ENCODE results near the gene SLC26A9. TPM values are rescaled to one million over a fixed set of nuclear protein-coding genes. Genes with fewer than 3 reads are reported as not detected.

Gene SLC26A9
- not detected in 2 replicates for polyA plus RNA-seq (2012; rRNA removed)
- polyA plus RNA-seq (2012; cell fraction: cytosol; rRNA removed), result not detected in 2 replicates
- polyA plus RNA-seq (2012; cell fraction: nucleus; rRNA removed), result 0.02 TPM in 1 of 2 replicates, not detected in the other

GRCh38 chr1:205943245-205943644, at the start of gene SLC26A9:
SLC26A9 (minus strand) TSS chr1:205943456; CDS start chr1:205935820, 7,636 bp downstream.
- ChIA-PET POLR2A (no interaction called here), CTCF (interaction anchor here (1.2 to 22.3 kb wide), 4 partner anchors 24 to 151 kb away, joined by 3 to 197 read pairs (median 14); no protein-coding TSS in a partner anchor)
- H3K27ac ChIP-seq (ENCODE audit: low read depth in 2 of 2, low read length in 1 of 2), result no peak within 1 kb of the TSS
- H3K9me2 ChIP-seq, result no peaks in the 10 kb centered on the region
- no peak within 1 kb of the TSS for H3K9ac ChIP-seq
- no peak within 1 kb of the TSS for H3K4me2 ChIP-seq
- H3F3A ChIP-seq (replicated peaks; ENCODE audit: insufficient read depth), result no peaks in the 10 kb centered on the region
- no peaks in the 10 kb centered on the region; a peak in 1 of 4 replicates for H3K4me1 ChIP-seq (ENCODE audit: control insufficient read depth in 1 of 2, insufficient read depth in 2 of 2, low read depth in 1 of 2, low read length in 1 of 2)
- H3K36me3 ChIP-seq (replicated peaks in 1 of 2; ENCODE audit: control insufficient read depth in 1 of 2, insufficient read depth in 2 of 2, low read length in 1 of 2), result no peaks in the 10 kb centered on the region
- H4K20me1 ChIP-seq (ENCODE audit: insufficient read depth), result no peaks in the 10 kb centered on the region
- H3K4me3 ChIP-seq (ENCODE audit: low read depth in 2 of 2, low read length in 1 of 2), result no peak within 1 kb of the TSS
- DNase-seq, result no peak
- H3K27me3 ChIP-seq (ENCODE audit: insufficient read depth), result peaks cover 19% of the 10 kb centered on the region; the same call in 1 of the 2 replicates
- H2AFZ ChIP-seq (ENCODE audit: low read depth), result no peak within 1 kb of the TSS
- TF ChIP-seq GATA2 (CRISPR knock-in tag; IDR thresholded peaks at IDR 0.05) (no peak), EZH2phosphoT487 (IDR thresholded peaks at IDR 0.05; ENCODE audit: borderline replicate concordance, low read depth) (no peak), FOSL2 (IDR thresholded peaks at IDR 0.05; ENCODE audit: borderline replicate concordance, low read depth) (no peak), NFIC (IDR thresholded peaks at IDR 0.05; ENCODE audit: borderline replicate concordance) (no peak), SMC3 (IDR thresholded peaks at IDR 0.05; ENCODE audit: low read depth, low read length) (no peak), FOXM1 (IDR thresholded peaks at IDR 0.05; ENCODE audit: low read depth) (no peak), NRF1 (IDR thresholded peaks at IDR 0.05; ENCODE audit: low read depth, low read length) (no peak), IRF3 (IDR thresholded peaks at IDR 0.05; ENCODE audit: low read depth, low read length) (no peak), RFX5 (IDR thresholded peaks at IDR 0.05; ENCODE audit: low read length) (no peak), CTCF (IDR thresholded peaks at IDR 0.05) (no peak)
- TF ChIP-seq, protein P1, sequence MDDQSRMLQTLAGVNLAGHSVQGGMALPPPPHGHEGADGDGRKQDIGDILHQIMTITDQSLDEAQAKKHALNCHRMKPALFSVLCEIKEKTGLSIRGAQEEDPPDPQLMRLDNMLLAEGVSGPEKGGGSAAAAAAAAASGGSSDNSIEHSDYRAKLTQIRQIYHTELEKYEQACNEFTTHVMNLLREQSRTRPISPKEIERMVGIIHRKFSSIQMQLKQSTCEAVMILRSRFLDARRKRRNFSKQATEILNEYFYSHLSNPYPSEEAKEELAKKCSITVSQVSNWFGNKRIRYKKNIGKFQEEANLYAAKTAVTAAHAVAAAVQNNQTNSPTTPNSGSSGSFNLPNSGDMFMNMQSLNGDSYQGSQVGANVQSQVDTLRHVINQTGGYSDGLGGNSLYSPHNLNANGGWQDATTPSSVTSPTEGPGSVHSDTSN (IDR thresholded peaks at IDR 0.05), result no peak
- TF ChIP-seq, protein P2, sequence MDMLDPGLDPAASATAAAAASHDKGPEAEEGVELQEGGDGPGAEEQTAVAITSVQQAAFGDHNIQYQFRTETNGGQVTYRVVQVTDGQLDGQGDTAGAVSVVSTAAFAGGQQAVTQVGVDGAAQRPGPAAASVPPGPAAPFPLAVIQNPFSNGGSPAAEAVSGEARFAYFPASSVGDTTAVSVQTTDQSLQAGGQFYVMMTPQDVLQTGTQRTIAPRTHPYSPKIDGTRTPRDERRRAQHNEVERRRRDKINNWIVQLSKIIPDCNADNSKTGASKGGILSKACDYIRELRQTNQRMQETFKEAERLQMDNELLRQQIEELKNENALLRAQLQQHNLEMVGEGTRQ (IDR thresholded peaks at IDR 0.05; ENCODE audit: borderline replicate concordance, low read depth, low read length), result no peak
- WGBS (ENCODE audit: low lambda C conversion rate), result 55% methylated on average over 7 of the region's 7 CpGs
- no peaks in the 10 kb centered on the region for H3K9me3 ChIP-seq
- no peaks in the 10 kb centered on the region for H3K79me2 ChIP-seq (ENCODE audit: insufficient read depth)
